ENCODE measurements around the gene RBM46. TPM values are rescaled to one million over a fixed set of nuclear protein-coding genes. Genes with fewer than 3 reads are reported as not detected.

The RBM46 gene
- total and polyA plus RNA-seq, 10 of the 15 experiments (the other 5 are each of a cell fraction or from before 2014, with no cell fraction given), result not detected

DNA sequence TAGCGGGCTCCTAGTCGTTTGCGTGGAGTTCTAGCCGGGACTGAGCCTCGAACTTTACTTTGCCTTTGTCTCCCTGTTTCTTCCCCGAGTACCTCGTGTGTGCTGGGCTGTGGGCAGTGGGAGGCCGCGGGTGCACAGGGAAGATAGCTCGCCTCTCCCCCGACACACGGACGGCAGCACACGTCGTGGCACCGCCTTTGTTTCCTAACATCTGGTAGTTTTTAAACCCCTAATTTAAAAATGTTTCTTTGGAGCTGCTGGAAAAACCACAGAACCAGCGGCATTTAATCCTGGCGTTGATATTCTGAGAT is 866 bp downstream of the RBM46 start:
- Histone ChIP-seq H3K4me1 (ENCODE audit: control insufficient read depth, insufficient read depth, low read length) (no peaks in the 10 kb centered on the region), H2AFZ (ENCODE audit: control insufficient read depth, low read depth, low read length) (no peak overlapping the region), H3K9ac (ENCODE audit: control insufficient read depth, insufficient read depth, low read length) (no peak overlapping the region), H3K4me2 (ENCODE audit: control insufficient read depth, insufficient read depth) (no peak overlapping the region), H3K36me3 (ENCODE audit: control insufficient read depth in 2 of 2, insufficient read depth in 2 of 2, low read length in 1 of 2) (no peaks in the 10 kb centered on the region), H3K27me3 (replicated peaks in 1 of 2; ENCODE audit: control insufficient read depth in 2 of 2, insufficient read depth in 2 of 2, low read length in 1 of 2) (no peaks in the 10 kb centered on the region), H4K20me1 (ENCODE audit: control insufficient read depth, insufficient read depth) (no peaks in the 10 kb centered on the region), H3K27ac (ENCODE audit: control insufficient read depth, insufficient read depth) (no peak overlapping the region), H3K79me2 (ENCODE audit: control insufficient read depth, insufficient read depth, low read length) (no peaks in the 10 kb centered on the region), H3K4me3 (no peak overlapping the region), H3K9me3 (replicated peaks; ENCODE audit: control insufficient read depth, insufficient read depth, low read length) (no peaks in the 10 kb centered on the region)
- in situ Hi-C loops (cut with MboI), result no loop called here
- TF ChIP-seq ASH2L (IDR thresholded peaks at IDR 0.05; ENCODE audit: borderline replicate concordance, low read depth) (no peak), STAT3 (IDR thresholded peaks at IDR 0.05; ENCODE audit: low read depth, low read length) (no peak), TARDBP (IDR thresholded peaks at IDR 0.05; ENCODE audit: borderline replicate concordance) (no peak), BMI1 (IDR thresholded peaks at IDR 0.05; ENCODE audit: borderline replicate concordance) (no peak), ZBTB40 (IDR thresholded peaks at IDR 0.05; ENCODE audit: borderline replicate concordance) (no peak), CBFB (IDR thresholded peaks at IDR 0.05; ENCODE audit: low read depth) (no peak), SRF (IDR thresholded peaks at IDR 0.05; ENCODE audit: low read depth in 2 of 2, low read length in 2 of 2) (no peak), NFYA (IDR thresholded peaks at IDR 0.05; ENCODE audit: borderline replicate concordance, low read depth, low read length) (no peak), KDM1A (IDR thresholded peaks at IDR 0.05; ENCODE audit: borderline replicate concordance) (no peak), SREBF1 (IDR thresholded peaks at IDR 0.05; ENCODE audit: low read length) (no peak), BCL11A (IDR thresholded peaks at IDR 0.05; ENCODE audit: low read depth, low read length) (no peak), CEBPB (IDR thresholded peaks at IDR 0.05; ENCODE audit: borderline replicate concordance in 1 of 2, low read depth in 2 of 2, low read length in 2 of 2) (no peak), RFX5 (IDR thresholded peaks at IDR 0.05; ENCODE audit: low read depth, low read length) (no peak), SIX5 (IDR thresholded peaks at IDR 0.05; ENCODE audit: low read depth, low read length, severe bottlenecking) (no peak), NFXL1 (IDR thresholded peaks at IDR 0.05; ENCODE audit: borderline replicate concordance) (no peak), RUNX3 (IDR thresholded peaks at IDR 0.05; ENCODE audit: low read length) (no peak), RELB (IDR thresholded peaks at IDR 0.05; ENCODE audit: low read depth) (no peak)
- intact Hi-C loops (cut with micrococcal nuclease; ENCODE audit: unreplicated experiment), result no loop called here
- CTCF ChIA-PET, result interaction anchor here (0.5 to 0.6 kb wide), 2 partner anchors 13 to 30 kb away, joined by 3 to 5 read pairs; no protein-coding TSS in a partner anchor
- SMC1A ChIA-PET (ENCODE audit: uncharacterized antibody, unreplicated experiment), result interaction anchor here (1.2 kb wide), 1 partner anchor 266 kb away, joined by 4 read pairs; no protein-coding TSS in a partner anchor
- DNase-seq (ENCODE audit: low read depth, low spot score) (no peak), ATAC-seq (no peak), FAIRE-seq (no peak)
- RAD21 ChIA-PET (ENCODE audit: unreplicated experiment), result no interaction called here
- POLR2A ChIA-PET, result no interaction called here
- BruUV-seq (replicated peaks), result no TSS peak
- WGBS (ENCODE audit: insufficient coverage, insufficient replicate concordance, low lambda C conversion rate, missing lambda C conversion rate), result 73% methylated on average over 18 of the region's 18 CpGs
